ENCODE results near the gene KLHL28.
"Not testable (repeated sequence)": the region's sequence is repeated elsewhere in the genome, so short reads cannot be mapped to it uniquely, and the experiment has no call there.

The KLHL28 gene

DNA sequence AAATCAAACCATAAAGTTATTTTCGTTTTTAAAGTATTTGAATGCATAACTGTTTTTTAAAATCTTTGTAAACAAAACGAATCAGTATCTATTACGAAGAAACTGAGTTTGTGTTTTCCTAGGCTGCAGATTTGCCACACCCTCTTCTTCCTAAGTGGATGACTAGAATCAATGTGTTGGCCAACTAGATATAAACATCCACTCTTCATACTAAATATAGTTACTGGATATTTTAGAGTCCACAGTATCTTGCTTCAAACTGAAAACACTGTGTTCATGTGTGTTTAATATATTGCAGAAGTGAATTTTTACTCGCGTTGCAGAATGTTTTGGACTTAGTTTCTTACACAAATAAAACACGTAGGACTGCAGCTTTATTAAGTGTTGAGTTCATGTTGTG, 63.2 kb downstream of the KLHL28 start:
- H3K4me3 ChIP-seq (ENCODE audit: low read depth, low read length) = no peak overlapping the region
- DNase-seq (ENCODE audit: low read depth) = no peak

DNA sequence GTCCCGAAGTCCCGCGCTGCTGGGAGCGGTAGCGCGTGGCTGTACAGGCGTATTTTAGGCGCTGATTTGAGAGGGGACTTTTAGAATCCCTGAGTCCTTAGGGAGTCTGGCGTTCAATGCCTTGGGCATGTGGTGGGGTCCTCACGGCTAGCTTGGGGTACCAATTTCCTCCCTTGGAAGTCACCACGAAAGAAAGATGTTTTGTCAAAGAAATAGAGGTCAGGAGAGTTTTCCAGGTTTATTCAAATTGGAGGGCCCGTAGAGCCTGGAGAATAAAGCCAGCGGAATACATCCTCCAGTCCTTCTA, 63.9 kb downstream of the KLHL28 start:
- peak; percentile 27 for DNase-seq (ENCODE audit: low read depth)
- peak overlapping the region; percentile 80 for H3K4me3 ChIP-seq (ENCODE audit: low read depth, low read length)
- TF ChIP-seq, protein P1, sequence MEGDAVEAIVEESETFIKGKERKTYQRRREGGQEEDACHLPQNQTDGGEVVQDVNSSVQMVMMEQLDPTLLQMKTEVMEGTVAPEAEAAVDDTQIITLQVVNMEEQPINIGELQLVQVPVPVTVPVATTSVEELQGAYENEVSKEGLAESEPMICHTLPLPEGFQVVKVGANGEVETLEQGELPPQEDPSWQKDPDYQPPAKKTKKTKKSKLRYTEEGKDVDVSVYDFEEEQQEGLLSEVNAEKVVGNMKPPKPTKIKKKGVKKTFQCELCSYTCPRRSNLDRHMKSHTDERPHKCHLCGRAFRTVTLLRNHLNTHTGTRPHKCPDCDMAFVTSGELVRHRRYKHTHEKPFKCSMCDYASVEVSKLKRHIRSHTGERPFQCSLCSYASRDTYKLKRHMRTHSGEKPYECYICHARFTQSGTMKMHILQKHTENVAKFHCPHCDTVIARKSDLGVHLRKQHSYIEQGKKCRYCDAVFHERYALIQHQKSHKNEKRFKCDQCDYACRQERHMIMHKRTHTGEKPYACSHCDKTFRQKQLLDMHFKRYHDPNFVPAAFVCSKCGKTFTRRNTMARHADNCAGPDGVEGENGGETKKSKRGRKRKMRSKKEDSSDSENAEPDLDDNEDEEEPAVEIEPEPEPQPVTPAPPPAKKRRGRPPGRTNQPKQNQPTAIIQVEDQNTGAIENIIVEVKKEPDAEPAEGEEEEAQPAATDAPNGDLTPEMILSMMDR (IDR thresholded peaks at IDR 0.05; ENCODE audit: low read depth, low read length, missing control alignments) = no peak

More for the DNA sequence above, 63.2 kb downstream of the KLHL28 start:
- TF ChIP-seq, protein P1 (IDR thresholded peaks at IDR 0.05; ENCODE audit: low read depth, low read length, missing control alignments) = no peak

DNA sequence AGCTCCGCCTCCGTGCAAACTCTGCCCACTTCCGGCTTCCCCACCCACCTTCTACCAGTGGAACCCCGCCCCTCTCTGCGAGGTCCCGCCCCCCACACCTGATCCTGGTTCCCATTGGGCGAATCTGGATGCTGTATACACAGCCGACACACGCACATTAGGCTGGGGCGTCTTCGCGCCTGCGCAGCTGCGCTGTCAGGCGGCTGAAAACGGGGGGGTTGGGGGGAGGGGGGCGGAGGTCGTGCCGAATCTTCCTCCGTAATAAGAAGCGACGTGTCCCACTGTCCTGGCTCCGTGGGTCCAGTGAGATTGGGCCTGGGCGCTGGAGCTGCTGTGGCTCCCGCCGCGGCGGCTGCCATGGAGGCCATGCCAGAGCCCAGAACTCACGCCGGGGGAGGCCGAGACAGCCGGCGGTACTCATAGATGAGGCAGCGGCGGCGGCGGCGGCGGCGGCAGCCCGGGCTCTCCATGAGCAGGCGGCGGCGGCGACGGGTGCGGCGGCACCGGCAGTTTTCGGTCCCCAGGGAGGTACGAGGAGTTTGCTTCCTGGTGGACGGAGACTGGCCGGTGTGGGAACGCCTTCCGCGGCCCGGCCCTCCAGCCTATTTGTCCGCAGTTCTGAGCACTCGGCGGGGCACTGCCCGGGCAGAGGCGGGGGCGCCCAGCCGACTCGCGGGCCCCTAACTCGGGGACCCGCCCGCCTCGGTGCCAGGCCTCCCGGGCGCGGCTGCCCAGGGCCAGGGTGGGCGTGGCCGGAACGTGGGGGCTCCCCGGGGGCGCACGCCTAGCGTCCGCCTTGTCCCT, 64.5 kb downstream of the KLHL28 start:
- DNase-seq (ENCODE audit: low read depth) = peak; percentile 96
- TF ChIP-seq, protein P1 (IDR thresholded peaks at IDR 0.05; ENCODE audit: low read depth, low read length, missing control alignments) = no peak
- H3K4me3 ChIP-seq (ENCODE audit: low read depth, low read length) = peak overlapping the region; percentile 80

DNA sequence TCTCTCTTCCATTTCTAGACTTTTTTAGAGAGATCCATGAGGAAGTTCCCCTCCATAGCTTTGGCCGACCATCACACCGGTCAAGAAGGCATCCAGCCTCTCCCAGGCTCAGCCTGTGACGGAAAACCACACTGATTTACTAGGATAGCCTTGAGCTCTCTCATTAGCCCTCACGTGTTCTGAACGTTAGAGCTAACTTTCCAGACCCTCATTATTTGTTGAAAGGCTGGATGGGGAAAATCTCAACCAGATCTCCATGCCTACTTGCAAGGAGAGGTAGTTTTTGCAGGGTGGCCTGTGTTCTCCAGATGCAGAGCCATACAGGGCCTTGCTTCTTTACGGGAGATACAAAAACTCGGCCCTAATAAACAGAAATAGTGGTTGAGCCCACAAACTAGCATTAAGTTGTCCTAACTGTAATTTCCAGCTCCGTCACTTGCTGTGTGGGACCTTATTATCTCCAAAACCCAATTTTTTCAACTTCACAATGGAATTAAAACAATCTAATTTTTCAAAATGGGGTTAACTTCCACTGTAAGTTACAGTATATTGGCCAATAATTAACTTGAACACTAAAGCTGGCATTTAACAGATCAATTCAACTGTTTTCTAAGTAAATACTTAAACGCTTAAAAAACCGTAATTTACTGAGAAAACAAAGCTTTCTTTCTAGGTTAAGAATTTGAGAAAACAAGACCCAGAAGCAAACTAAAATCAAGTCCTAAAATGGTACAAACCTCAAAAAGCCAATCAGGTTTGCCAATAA, 65.3 kb downstream of the KLHL28 start:
- H3K4me3 ChIP-seq (ENCODE audit: low read depth, low read length) = peak overlapping the region; percentile 21; the same call in 1 of the 2 replicates
- TF ChIP-seq, protein P1 (IDR thresholded peaks at IDR 0.05; ENCODE audit: low read depth, low read length, missing control alignments) = no peak
- DNase-seq (ENCODE audit: low read depth) = no peak

DNA sequence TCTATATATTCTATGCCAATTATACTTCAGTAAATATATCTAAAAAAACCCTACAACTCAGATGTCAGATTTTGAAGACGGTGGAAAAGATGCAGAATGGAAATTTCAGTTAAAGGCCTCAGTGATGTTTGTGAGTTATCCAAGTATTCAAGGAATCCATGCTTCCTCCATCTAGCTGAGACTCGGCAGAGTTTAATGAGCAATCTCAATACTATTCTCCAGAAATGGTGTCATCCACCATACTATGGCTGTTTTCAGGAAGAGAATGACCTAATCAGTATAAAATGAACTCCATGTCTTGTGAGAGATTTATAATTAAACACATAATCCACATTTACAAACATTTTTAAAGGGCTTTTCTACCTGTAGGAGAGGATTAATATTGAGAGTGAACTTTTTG, 66.0 kb downstream of the KLHL28 start:
- DNase-seq (ENCODE audit: low read depth) = no peak
- TF ChIP-seq, protein P1 (IDR thresholded peaks at IDR 0.05; ENCODE audit: low read depth, low read length, missing control alignments) = no peak
- no peak overlapping the region for H3K4me3 ChIP-seq (ENCODE audit: low read depth, low read length)

DNA sequence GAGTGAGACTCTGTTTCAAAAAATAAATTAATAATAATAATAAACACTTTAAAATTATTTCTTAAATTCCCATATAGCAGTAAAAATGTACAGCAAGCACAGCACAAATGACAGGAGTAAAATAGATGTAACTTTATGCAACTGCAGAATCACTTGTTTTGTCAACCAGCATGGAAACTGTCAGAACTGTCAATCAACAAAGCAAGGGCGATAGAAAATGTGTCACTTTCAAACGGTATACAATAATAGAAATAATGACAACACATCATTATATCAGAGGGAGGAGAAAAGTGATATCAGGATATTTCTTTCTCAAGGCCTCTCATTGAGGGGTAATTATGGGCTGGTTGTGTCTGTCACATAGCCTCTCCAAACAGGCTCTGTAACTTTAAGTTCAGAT, 68.2 kb downstream of the KLHL28 start:
- no peak for DNase-seq (ENCODE audit: low read depth)
- TF ChIP-seq, protein P1 (IDR thresholded peaks at IDR 0.05; ENCODE audit: low read depth, low read length, missing control alignments) = no peak
- H3K4me3 ChIP-seq (ENCODE audit: low read depth, low read length) = no peak overlapping the region

DNA sequence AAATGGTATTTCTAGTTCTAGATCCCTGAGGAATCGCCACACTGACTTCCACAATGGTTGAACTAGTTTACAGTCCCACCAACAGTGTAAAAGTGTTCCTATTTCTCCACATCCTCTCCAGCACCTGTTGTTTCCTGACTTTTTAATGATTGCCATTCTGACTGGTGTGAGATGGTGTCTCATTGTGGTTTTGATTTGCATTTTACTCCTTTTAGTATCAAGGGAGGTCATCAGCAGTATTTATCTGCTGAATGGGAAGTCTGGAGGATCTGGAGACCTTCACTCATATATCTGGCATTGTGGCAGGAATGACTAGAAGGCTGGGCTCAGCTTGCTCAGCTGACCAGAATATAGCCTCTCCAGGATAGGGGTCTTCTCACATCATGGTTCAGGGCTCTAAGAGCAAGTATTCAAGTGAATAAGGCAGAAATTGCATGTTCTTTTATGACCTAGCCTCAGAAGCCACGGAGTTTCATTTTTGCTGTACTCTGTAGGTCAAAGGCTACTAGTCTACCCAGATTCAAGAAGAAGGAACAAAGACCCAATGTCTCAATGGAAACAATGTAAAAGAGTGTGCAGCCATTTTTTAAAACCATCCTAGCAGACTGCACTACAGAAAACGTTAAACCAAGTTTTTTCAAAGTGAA, 69.9 kb downstream of the KLHL28 start:
- not testable (repeated sequence) for DNase-seq (ENCODE audit: low read depth); H3K4me3 ChIP-seq (ENCODE audit: low read depth, low read length)
